DOHH2 (cell line): Measurements from ENCODE around the gene TLR10.

Source experiments
- CTCF ChIP-seq: fragments of 200-600 bp; sonication (generic); IDR thresholded peaks from one replicate; pipeline ENCODE4 v1.5.1; 2014; ENCODE audit warnings: antibody characterized with exemption, mild to moderate bottlenecking, low read depth, low read length; ENCODE audit not compliant: poor library complexity, severe bottlenecking
- EZH2phosphoT487 ChIP-seq: fragments of 200-600 bp; sonication (generic); IDR thresholded peaks from 2 replicates; pipeline ENCODE4 v1.6.1; 2017; ENCODE audit warnings: borderline replicate concordance, mild to moderate bottlenecking, antibody characterized with exemption, low read length, moderate library complexity, mixed read lengths

- TF ChIP-seq CTCF (no peak), EZH2phosphoT487 (no peak)
Observed at GRCh38 chr4:38724475-38724808, 58.3 kb downstream of the TLR10 start.
